Kidney epithelial cell (primary cell): ENCODE measurements around the gene NCAPD3. TPM values are rescaled to one million over a fixed set of nuclear protein-coding genes. Genes with fewer than 3 reads are reported as not detected.

Source experiments
- DNase-seq: peaks from one replicate; pipeline ENCODE4 v3.0.0-alpha.2; 2010; ENCODE audit warnings: low read depth
- H3K27me3 ChIP-seq: 2 replicates; pipeline ENCODE4 v1.6.0; 2011; ENCODE audit warnings: low read length; ENCODE audit not compliant: control insufficient read depth, insufficient read depth
- H3K36me3 ChIP-seq: 2 replicates; pipeline ENCODE4 v1.5.1; 2011; ENCODE audit warnings: low read length; ENCODE audit not compliant: control insufficient read depth, insufficient read depth
- H3K4me3 ChIP-seq: 2 replicates; pipeline ENCODE4 v1.5.1; 2011; ENCODE audit warnings: low read depth, mild to moderate bottlenecking, control low read depth, low read length
- total RNA-seq: library from RNA; depleted of rRNA; stranded (reverse); fragments of >200 nt; gene quantifications from 2 replicates; pipeline ENCODE4 v1.2.3, GENCODE V29; 2015
- TF ChIP-seq, protein P1 (sequence below): IDR thresholded peaks from 2 replicates; pipeline ENCODE4 v1.5.1; 2011; ENCODE audit warnings: mild to moderate bottlenecking, moderate library complexity, low read length, control low read depth, inconsistent platforms; ENCODE audit not compliant: insufficient read depth, poor library complexity, severe bottlenecking

NCAPD3 gene
- total RNA-seq, 1 donor from 2014 or later: 9.7 TPM

DNA sequence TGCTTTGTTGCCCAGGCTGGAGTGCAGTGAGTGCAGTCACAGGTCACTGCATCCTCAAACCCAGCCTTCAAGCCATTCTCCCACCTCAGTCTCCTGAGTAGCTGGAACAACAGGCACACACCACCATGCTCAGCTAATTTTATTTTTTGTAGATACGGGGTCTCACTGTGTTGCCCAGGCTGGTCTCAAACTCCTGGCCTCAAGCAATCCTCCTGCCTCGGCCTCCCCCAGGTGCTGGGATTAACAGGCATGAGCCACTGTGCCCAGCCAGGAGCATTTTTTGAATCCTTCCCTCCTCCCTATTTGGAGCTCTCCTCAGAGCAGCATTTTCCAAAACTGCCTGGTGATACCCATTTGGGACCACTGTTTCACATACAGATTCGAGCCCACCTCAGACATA lies 77.2 kb downstream of the NCAPD3 start:
- H3K4me3 ChIP-seq: no peak overlapping the region
- H3K27me3 ChIP-seq: no peaks in the 10 kb centered on the region
- TF ChIP-seq, protein P1, sequence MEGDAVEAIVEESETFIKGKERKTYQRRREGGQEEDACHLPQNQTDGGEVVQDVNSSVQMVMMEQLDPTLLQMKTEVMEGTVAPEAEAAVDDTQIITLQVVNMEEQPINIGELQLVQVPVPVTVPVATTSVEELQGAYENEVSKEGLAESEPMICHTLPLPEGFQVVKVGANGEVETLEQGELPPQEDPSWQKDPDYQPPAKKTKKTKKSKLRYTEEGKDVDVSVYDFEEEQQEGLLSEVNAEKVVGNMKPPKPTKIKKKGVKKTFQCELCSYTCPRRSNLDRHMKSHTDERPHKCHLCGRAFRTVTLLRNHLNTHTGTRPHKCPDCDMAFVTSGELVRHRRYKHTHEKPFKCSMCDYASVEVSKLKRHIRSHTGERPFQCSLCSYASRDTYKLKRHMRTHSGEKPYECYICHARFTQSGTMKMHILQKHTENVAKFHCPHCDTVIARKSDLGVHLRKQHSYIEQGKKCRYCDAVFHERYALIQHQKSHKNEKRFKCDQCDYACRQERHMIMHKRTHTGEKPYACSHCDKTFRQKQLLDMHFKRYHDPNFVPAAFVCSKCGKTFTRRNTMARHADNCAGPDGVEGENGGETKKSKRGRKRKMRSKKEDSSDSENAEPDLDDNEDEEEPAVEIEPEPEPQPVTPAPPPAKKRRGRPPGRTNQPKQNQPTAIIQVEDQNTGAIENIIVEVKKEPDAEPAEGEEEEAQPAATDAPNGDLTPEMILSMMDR: no peak
- DNase-seq: no peak
- no peaks in the 10 kb centered on the region for H3K36me3 ChIP-seq

DNA sequence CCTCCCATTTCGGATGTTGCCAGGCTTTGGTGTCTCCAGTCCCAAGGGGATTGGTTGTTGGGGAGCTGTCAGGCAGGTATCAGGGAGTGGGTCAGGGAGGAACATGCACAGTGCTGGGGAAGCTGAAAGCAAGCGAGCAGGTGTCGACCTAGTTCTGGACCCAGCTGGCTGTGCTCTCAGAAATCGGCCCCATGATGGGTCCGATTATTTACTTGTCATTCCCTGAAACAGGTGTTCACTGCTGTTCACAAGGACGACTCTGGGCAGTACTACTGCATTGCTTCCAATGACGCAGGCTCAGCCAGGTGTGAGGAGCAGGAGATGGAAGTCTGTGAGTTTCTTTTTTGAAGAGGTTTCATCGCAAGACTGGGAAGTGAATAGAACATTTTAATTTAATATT lies 78.1 kb downstream of the NCAPD3 start:
- Histone ChIP-seq H3K27me3 (no peaks in the 10 kb centered on the region), H3K4me3 (no peak overlapping the region), H3K36me3 (no peaks in the 10 kb centered on the region)
- DNase-seq: no peak
- TF ChIP-seq, protein P1: no peak

DNA sequence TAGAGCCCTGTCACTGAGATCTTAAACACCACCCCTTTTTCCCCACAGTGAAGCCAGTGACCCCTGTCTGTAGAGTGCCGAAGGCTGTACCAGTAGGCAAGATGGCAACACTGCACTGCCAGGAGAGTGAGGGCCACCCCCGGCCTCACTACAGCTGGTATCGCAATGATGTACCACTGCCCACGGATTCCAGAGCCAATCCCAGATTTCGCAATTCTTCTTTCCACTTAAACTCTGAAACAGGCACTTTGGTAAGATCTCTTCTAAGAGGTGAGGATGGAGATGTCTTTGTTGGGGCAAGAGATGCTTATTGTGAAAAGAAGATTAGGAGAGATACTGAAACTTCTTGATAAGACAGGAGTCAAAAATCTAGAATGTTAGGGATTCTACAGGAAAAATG lies 79.0 kb downstream of the NCAPD3 start:
- Histone ChIP-seq H3K36me3 (no peaks in the 10 kb centered on the region), H3K27me3 (no peaks in the 10 kb centered on the region), H3K4me3 (no peak overlapping the region)
- DNase-seq: no peak
- TF ChIP-seq, protein P1: no peak

DNA sequence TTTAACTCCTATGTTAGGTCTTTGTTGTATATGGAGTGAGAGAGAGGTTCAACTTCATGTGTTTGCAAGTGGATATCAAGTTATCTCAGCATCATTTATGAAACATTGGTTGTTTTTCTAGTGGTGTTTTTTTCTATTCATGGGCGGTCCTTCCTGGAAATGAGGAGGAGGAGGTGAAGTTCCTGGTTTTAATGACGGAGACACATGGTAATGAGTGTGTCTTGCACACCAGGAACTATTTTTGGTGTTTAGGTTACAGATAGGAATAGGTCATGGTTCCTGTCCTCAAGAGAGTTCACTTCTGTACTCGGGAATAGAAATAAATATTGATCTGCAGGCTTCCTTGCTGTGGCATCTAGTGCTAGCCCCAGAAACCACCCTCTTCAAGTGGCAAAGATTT lies 80.0 kb downstream of the NCAPD3 start:
- no peaks in the 10 kb centered on the region for H3K36me3 ChIP-seq
- no peak overlapping the region for H3K4me3 ChIP-seq
- TF ChIP-seq, protein P1: no peak
- no peaks in the 10 kb centered on the region for H3K27me3 ChIP-seq
- no peak for DNase-seq

DNA sequence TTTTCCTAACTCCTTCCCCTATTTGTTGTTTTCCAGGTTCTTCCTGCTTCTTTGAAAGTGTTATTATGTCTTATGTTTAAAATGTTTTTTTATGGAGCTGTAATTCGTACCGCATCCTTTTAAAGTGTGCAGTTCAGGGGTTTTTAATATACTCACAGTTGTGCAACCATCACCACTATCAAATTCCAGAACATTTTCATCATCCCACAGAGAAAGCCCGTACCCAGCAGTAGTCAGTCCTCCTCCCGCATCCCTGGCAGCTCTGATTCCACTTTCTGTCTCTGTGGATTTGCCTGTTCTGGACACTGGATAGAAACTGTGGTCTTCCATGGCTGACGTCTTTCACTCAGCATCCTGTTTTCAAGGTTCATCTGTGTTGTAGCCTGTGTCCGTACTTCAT lies 81.2 kb downstream of the NCAPD3 start:
- H3K36me3 ChIP-seq: no peaks in the 10 kb centered on the region
- TF ChIP-seq, protein P1: no peak
- DNase-seq: no peak
- H3K4me3 ChIP-seq: no peak overlapping the region
- H3K27me3 ChIP-seq: no peaks in the 10 kb centered on the region

DNA sequence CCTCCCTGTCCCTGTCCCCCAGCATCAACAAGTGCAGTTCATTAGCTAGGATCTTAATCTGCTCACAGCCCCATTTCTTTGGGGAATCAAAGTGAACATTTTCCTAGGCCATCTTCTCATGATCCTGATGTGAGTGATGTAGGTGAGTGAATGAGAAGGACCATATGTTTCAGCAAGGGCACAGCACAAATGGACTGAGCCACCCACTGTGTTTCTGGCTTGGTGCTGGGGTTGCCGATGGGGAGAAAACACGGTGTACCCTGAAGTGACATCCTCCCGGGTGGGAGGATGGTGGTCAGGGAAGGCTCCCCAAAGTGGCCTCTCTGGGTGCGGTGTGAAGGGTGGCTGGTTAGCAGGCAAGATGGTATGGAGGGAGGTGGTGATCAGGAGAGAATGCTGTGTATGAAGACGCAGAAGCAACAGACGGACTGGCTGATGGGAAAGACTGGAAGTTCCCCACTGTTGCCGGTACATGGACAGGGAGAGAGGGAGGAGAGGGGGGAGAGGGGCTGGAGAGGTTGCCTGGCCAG lies 82.7 kb downstream of the NCAPD3 start:
- H3K36me3 ChIP-seq: no peaks in the 10 kb centered on the region
- H3K4me3 ChIP-seq: no peak overlapping the region
- H3K27me3 ChIP-seq: no peaks in the 10 kb centered on the region
- TF ChIP-seq, protein P1: no peak
- DNase-seq: no peak
